ENCODE results near the gene EXOC3L2. TPM values are rescaled to one million over a fixed set of nuclear protein-coding genes. Genes with fewer than 3 reads are reported as not detected.

Gene EXOC3L2
- total RNA-seq, 1 donor from 2014 or later: not detected

DNA sequence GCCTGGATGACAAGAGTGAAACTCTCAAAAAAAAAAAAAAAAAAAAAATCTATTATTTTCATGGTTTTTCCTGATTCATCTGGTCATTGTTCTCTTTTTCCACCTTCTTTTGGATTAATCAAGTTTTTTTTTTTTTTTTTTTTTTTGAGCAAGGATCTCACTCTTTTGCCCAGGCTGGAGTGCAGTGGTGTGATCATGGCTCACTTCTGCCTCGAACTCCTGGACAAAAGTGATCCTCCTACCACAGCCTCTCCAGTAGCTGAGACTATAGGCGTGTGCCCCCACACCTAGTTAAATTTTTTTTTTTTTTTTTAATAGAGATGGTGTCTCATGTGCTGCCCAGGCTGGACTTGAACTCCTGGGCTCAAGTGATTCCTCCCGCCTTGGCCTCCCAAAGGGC is 38.9 kb downstream of the EXOC3L2 start:
- Histone ChIP-seq H3K36me3 (ENCODE audit: control insufficient read depth, insufficient read depth, low read length) (no peaks in the 10 kb centered on the region), H3K27me3 (ENCODE audit: control insufficient read depth, insufficient read depth, low read length) (no peaks in the 10 kb centered on the region), H3K4me3 (ENCODE audit: low read depth, low read length) (no peak overlapping the region)
- FAIRE-seq: no peak
- TF ChIP-seq, protein P1, sequence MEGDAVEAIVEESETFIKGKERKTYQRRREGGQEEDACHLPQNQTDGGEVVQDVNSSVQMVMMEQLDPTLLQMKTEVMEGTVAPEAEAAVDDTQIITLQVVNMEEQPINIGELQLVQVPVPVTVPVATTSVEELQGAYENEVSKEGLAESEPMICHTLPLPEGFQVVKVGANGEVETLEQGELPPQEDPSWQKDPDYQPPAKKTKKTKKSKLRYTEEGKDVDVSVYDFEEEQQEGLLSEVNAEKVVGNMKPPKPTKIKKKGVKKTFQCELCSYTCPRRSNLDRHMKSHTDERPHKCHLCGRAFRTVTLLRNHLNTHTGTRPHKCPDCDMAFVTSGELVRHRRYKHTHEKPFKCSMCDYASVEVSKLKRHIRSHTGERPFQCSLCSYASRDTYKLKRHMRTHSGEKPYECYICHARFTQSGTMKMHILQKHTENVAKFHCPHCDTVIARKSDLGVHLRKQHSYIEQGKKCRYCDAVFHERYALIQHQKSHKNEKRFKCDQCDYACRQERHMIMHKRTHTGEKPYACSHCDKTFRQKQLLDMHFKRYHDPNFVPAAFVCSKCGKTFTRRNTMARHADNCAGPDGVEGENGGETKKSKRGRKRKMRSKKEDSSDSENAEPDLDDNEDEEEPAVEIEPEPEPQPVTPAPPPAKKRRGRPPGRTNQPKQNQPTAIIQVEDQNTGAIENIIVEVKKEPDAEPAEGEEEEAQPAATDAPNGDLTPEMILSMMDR (IDR thresholded peaks at IDR 0.05; ENCODE audit: insufficient read depth, low read length, severe bottlenecking): no peak
- no peak for DNase-seq (ENCODE audit: low read depth)

DNA sequence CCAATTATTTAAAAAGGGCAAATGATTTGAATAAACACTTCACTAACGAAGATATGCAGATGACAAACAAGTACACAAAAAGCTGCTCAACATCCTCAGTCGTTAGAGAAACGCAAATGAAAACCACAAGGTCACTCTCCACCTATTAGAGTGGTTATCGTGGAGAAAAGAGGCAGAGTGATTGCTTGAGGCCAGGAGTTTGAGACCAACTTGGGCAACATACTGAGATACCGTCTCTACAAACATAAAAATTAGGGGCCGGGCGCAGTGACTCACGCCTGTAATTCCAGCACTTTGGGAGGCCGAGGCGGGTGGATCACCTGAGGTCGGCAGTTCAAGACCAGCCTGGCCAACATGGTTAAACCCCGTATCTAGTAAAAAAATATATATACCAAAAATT is 39.4 kb downstream of the EXOC3L2 start:
- no peak for DNase-seq (ENCODE audit: low read depth)
- FAIRE-seq: no peak
- TF ChIP-seq, protein P1 (IDR thresholded peaks at IDR 0.05; ENCODE audit: insufficient read depth, low read length, severe bottlenecking): no peak
- Histone ChIP-seq H3K27me3 (ENCODE audit: control insufficient read depth, insufficient read depth, low read length) (no peaks in the 10 kb centered on the region), H3K4me3 (ENCODE audit: low read depth, low read length) (no peak overlapping the region), H3K36me3 (ENCODE audit: control insufficient read depth, insufficient read depth, low read length) (no peaks in the 10 kb centered on the region)

DNA sequence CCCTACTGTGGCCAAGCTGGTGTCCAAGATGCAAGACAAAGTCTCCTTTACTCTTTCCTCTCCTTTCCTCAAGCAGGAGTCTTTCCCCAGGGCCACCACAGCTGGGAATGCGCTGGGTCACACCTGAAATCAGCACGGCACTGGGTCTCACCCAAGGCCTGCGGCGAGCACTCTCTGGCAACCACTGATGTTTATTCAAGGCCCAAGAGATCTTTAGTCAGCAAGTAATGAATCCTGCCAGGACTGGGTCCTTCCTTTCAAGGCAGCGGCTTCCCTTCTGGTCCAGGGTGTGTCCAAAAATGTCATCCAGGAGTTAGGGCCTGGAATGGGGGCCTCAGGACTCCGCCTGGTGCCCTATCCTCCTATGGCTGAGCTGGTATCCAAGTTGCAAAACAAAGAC is 42.6 kb downstream of the EXOC3L2 start:
- FAIRE-seq: peak; percentile 43
- H3K4me3 ChIP-seq (ENCODE audit: low read depth, low read length): no peak overlapping the region
- no peaks in the 10 kb centered on the region for H3K36me3 ChIP-seq (ENCODE audit: control insufficient read depth, insufficient read depth, low read length)
- TF ChIP-seq, protein P1 (IDR thresholded peaks at IDR 0.05; ENCODE audit: insufficient read depth, low read length, severe bottlenecking): no peak
- H3K27me3 ChIP-seq (ENCODE audit: control insufficient read depth, insufficient read depth, low read length): no peaks in the 10 kb centered on the region
- no peak for DNase-seq (ENCODE audit: low read depth)

DNA sequence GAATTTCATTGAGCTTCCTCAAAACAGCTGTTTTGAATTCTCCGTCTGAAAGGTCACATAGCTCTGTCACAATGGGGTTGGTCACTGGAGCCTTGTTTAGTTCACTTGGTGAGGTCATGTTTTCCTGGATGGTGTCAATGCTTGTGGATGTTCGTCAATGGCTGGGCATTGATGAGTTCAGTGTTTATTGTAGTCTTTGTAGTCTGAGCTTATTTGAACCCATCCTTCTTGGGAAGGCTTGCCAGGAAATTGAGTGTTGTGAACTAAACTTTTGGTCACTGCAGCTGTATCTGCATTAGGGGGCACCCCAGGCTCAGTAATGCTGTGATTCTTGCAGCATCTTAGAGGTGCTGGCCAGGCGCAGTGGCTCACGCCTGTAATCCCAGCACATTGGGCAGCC is 44.6 kb downstream of the EXOC3L2 start:
- no peak overlapping the region for H3K4me3 ChIP-seq (ENCODE audit: low read depth, low read length)
- no peak for FAIRE-seq
- DNase-seq (ENCODE audit: low read depth): peak; percentile 38
- TF ChIP-seq, protein P1 (IDR thresholded peaks at IDR 0.05; ENCODE audit: insufficient read depth, low read length, severe bottlenecking): peak; percentile 31
- H3K27me3 ChIP-seq (ENCODE audit: control insufficient read depth, insufficient read depth, low read length): no peaks in the 10 kb centered on the region
- H3K36me3 ChIP-seq (ENCODE audit: control insufficient read depth, insufficient read depth, low read length): no peaks in the 10 kb centered on the region

DNA sequence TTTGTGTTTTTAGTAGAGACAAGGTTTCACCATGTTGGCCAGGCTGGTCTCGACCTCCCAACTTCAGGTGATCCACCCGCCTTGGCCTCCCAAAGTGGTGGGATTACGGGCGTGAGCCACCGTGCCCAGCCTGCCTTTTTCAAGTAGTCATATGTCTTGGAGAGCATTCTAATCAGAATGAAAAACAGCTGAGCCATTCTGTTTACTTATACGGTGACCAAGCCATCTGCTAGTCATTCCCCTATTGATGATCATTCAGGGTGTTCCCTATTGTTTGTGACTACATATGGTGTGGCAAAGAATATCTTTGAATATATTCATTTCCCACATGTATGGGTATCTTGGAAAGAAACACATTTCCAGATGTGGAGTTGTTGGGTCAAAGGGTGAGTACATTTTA is 49.4 kb downstream of the EXOC3L2 start:
- TF ChIP-seq, protein P1 (IDR thresholded peaks at IDR 0.05; ENCODE audit: insufficient read depth, low read length, severe bottlenecking): no peak
- no peak for DNase-seq (ENCODE audit: low read depth)

DNA sequence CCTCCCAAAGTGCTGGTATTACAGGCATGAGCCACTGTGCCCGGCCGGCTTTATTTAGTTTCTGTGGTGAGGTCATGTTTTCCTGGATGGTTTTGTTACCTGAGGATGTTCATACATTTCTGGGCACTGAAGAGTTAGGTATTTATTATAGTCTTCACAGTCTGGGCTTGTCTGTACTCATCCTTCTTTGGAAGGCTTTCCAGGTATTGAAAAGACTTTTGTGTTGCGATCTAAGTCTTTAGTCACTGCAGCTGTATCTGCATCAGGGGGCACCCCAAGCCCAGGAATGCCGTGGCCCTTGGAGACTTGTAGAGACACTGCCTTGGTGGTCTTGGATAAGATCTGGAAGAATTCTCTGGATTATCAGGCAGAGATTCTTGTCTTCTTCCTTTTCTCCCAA is 53.8 kb downstream of the EXOC3L2 start:
- Histone ChIP-seq H3K4me3 (ENCODE audit: low read depth, low read length) (no peak overlapping the region), H3K27me3 (ENCODE audit: control insufficient read depth, insufficient read depth, low read length) (no peaks in the 10 kb centered on the region), H3K36me3 (ENCODE audit: control insufficient read depth, insufficient read depth, low read length) (no peaks in the 10 kb centered on the region)
- TF ChIP-seq, protein P1 (IDR thresholded peaks at IDR 0.05; ENCODE audit: insufficient read depth, low read length, severe bottlenecking): peak; percentile 10
- DNase-seq (ENCODE audit: low read depth) (peak; percentile 94), FAIRE-seq (no peak)

More for the DNA sequence above, 49.4 kb downstream of the EXOC3L2 start:
- H3K27me3 ChIP-seq (ENCODE audit: control insufficient read depth, insufficient read depth, low read length): no peaks in the 10 kb centered on the region
- FAIRE-seq: no peak
- H3K36me3 ChIP-seq (ENCODE audit: control insufficient read depth, insufficient read depth, low read length): no peaks in the 10 kb centered on the region
- no peak overlapping the region for H3K4me3 ChIP-seq (ENCODE audit: low read depth, low read length)

All from bronchial epithelial cell (primary cell).